H1 (cell line): ENCODE measurements around the gene CAPN8. TPM values are rescaled to one million over a fixed set of nuclear protein-coding genes. Genes with fewer than 3 reads are reported as not detected.

Source experiments
- CTCF ChIP-seq, 3 experiments: IDR thresholded peaks; 1 replicate in 2 of 3; 2 replicates in 1 of 3; pipeline versions ENCODE4 v1.5.1 to v1.6.1; 2011; ENCODE audit warnings: low read length in 3 of 3, mild to moderate bottlenecking in 3 of 3, inconsistent platforms in 2 of 3, low read depth in 1 of 3, moderate library complexity in 1 of 3; ENCODE audit not compliant: insufficient read depth in 1 of 3; ENCODE audit errors: control extremely low read depth in 1 of 3
- HDAC6 ChIP-seq: IDR thresholded peaks from one replicate; pipeline ENCODE4 v1.7.1; 2012; ENCODE audit warnings: low read depth, mild to moderate bottlenecking, inconsistent platforms, low read length, moderate library complexity
- NRF1 ChIP-seq: IDR thresholded peaks from 2 replicates; pipeline ENCODE4 v1.6.1; 2011; ENCODE audit warnings: mild to moderate bottlenecking, low read depth, low read length, improper control_type of control experiment
- SIN3A ChIP-seq, 2 experiments: IDR thresholded peaks in 1 of 2; conservative IDR thresholded peaks in 1 of 2; 2 replicates each; pipeline ENCODE4 v1.6.1; 2011 to 2012; ENCODE audit warnings: low read length in 2 of 2, improper control_type of control experiment in 1 of 2, low read depth in 1 of 2, mild to moderate bottlenecking in 1 of 2
- SIX5 ChIP-seq: IDR thresholded peaks from 2 replicates; pipeline ENCODE4 v1.6.1; 2011; ENCODE audit warnings: mild to moderate bottlenecking, low read depth, low read length
- SP2 ChIP-seq: IDR thresholded peaks from 2 replicates; pipeline ENCODE4 v1.6.1; 2012; ENCODE audit warnings: mild to moderate bottlenecking, low read length, inconsistent platforms
- polyA plus RNA-seq, 7 experiments: library from polyadenylated mRNA; depleted of rRNA in 3 of 7; stranded (reverse) in 5 of 7; unstranded in 2 of 7; fragments of >200 nt in 5 of 7; fragments of 200-250 nt in 2 of 7; gene quantifications; 1 replicate in 5 of 7; 2 replicates in 1 of 7; 4 replicates in 1 of 7; pipeline versions ENCODE4 v1.2.1 to v1.2.3, GENCODE V29; 2011 to 2013; ENCODE audit warnings: missing spikeins in 2 of 7, mixed read lengths in 2 of 7
- total RNA-seq: library from RNA; stranded (reverse); fragmentation: NEBNext Ultra II Directional; extraction: Animal tissue kit (Norgen Biotek cat#: 25700); gene quantifications from 2 replicates; pipeline ENCODE4 v1.2.1, GENCODE V29; 2021

The CAPN8 gene
- total and polyA plus RNA-seq, 2 of the 8 experiments (the other 6 are each of a cell fraction or from before 2014, with no cell fraction given), result 0.20 to 0.26 TPM

GRCh38 chr1:223683586-223684487 is 18.3 kb upstream of the CAPN8 start (continued):
- TF ChIP-seq CTCF (IDR thresholded peaks at IDR 0.05; ENCODE audit: control extremely low read depth in 1 of 3, insufficient read depth in 1 of 3, low read depth in 1 of 3, low read length in 3 of 3), result peak; percentile 48 to 89 (median 87)
- no peak for TF ChIP-seq SIN3A (conservative IDR thresholded peaks at IDR 0.05 in 1 of 2, IDR thresholded peaks at IDR 0.05 in 1 of 2; ENCODE audit: low read depth in 1 of 2, low read length in 2 of 2)
- TF ChIP-seq SIX5, result no peak
- TF ChIP-seq HDAC6, result no peak
- TF ChIP-seq SP2, result no peak
- no peak for TF ChIP-seq NRF1
